ENCODE data around the gene ITPKB.

Gene ITPKB

GRCh38 chr1:226738421-226738994 lies 574 bp downstream of the ITPKB start:
- peak; percentile 41 for ATAC-seq
- H3K27me3 Mint-ChIP-seq = no peaks in the 10 kb centered on the region
- H3K27ac Mint-ChIP-seq = peak overlapping the region; percentile 84 to 96
- H3K4me3 Mint-ChIP-seq = peak overlapping the region; percentile 78 to 91
- peak; percentile 54 to 59 for DNase-seq
- peaks cover 0 to 2% of the 10 kb centered on the region in 2 donors for H3K9me3 Mint-ChIP-seq
- H3K4me1 Mint-ChIP-seq = peaks cover 32% of the 10 kb centered on the region

DNA sequence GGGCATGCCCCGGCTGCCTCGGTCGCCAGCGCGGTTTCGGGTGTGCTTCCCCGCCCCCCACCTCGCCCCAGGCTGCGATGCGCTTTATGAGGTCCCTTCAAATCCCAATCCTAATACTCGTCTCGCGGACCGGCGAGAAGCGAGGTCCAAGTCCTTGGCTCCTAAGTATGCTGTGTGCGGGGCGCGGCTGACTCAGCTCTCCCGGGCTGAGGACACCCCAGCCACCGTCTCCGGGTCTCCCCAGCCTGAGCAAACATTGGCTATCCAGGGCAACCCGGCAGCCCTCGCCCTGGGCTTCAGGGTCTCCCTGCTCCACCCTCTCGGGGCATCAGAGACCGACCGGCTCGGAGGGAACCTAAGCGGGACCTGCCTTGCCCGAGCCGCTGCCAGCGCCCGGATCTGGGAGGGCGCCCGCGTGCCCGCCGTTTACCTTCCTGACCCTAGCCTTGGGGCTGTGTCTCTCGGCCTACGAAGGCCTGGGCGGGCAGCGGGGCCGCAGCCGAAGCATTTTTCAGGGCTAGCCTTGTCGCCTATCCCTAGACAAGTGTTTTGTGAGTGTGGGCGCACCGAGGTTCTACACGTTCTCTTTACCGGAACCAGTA lies 1.2 kb downstream of the ITPKB start:
- peaks cover 32% of the 10 kb centered on the region for H3K4me1 Mint-ChIP-seq
- DNase-seq (peak; percentile 61 to 64), ATAC-seq (peak; percentile 50)
- H3K27me3 Mint-ChIP-seq = no peaks in the 10 kb centered on the region
- H3K4me3 Mint-ChIP-seq = peak overlapping the region; percentile 78 to 91
- H3K9me3 Mint-ChIP-seq = no peaks in the 10 kb centered on the region
- peak overlapping the region; percentile 84 to 85 for H3K27ac Mint-ChIP-seq

- H3K27ac Mint-ChIP-seq = peak overlapping the region; percentile 61 to 96
- DNase-seq = peak; percentile 72 to 77
- no peaks in the 10 kb centered on the region for H3K9me3 Mint-ChIP-seq
Measured at GRCh38 chr1:226736908-226737818, 1.9 kb downstream of the ITPKB start.

GRCh38 chr1:226736001-226736907 lies 2.8 kb downstream of the ITPKB start:
- ATAC-seq (peak; percentile 18), DNase-seq (peak in 1 of 2 donors; percentile 53)
- Mint-ChIP-seq H3K4me3 (peak overlapping the region; percentile 78 to 91), H3K9me3 (no peaks in the 10 kb centered on the region), H3K27ac (peak overlapping the region; percentile 80 to 96), H3K27me3 (no peaks in the 10 kb centered on the region), H3K4me1 (peaks cover 41% of the 10 kb centered on the region)

More at GRCh38 chr1:226736908-226737818, 1.9 kb downstream of the ITPKB start:
- Mint-ChIP-seq H3K27me3 (no peaks in the 10 kb centered on the region), H3K4me1 (peaks cover 33% of the 10 kb centered on the region), H3K4me3 (peak overlapping the region; percentile 78 to 91)
- ATAC-seq = peak; percentile 74

GRCh38 chr1:226735576-226735975 lies 3.5 kb downstream of the ITPKB start:
- H3K4me1 Mint-ChIP-seq = peaks cover 43% of the 10 kb centered on the region
- ATAC-seq (no peak), DNase-seq (no peak)
- H3K27me3 Mint-ChIP-seq = no peaks in the 10 kb centered on the region
- H3K27ac Mint-ChIP-seq = peak overlapping the region in 1 of 2 donors; percentile 83
- peak overlapping the region; percentile 78 to 91 for H3K4me3 Mint-ChIP-seq
- no peaks in the 10 kb centered on the region for H3K9me3 Mint-ChIP-seq

DNA sequence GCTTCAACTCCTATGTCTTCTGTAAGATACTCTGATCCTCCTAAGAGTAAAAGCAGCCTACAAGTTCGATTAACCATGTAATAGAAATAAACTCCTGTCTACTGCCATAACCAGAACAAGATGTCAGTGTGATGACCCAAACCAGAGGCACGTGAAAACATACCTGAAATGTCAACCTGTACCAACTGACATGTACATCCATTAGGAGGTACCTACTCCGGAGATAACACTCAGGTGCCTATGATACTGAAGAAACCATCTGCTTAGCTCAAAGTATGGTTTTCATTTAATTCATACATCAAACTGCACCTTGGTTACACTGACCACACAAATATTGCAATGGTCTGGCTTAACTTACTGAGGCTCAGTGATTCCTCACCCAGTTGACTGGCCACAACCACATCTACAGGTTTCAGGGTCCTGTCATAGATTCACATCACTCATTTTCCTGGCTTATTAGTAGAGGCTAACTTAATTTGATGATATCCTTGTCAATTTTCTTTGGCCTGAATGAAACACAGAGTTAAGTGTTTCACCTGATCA lies 4.4 kb downstream of the ITPKB start:
- peak; percentile 10 for ATAC-seq
- Mint-ChIP-seq H3K9me3 (no peaks in the 10 kb centered on the region), H3K27ac (peak overlapping the region in 1 of 2 donors; percentile 75), H3K4me1 (peaks cover 44% of the 10 kb centered on the region), H3K27me3 (no peaks in the 10 kb centered on the region), H3K4me3 (peak overlapping the region; percentile 78 to 91)
- DNase-seq = no peak

DNA sequence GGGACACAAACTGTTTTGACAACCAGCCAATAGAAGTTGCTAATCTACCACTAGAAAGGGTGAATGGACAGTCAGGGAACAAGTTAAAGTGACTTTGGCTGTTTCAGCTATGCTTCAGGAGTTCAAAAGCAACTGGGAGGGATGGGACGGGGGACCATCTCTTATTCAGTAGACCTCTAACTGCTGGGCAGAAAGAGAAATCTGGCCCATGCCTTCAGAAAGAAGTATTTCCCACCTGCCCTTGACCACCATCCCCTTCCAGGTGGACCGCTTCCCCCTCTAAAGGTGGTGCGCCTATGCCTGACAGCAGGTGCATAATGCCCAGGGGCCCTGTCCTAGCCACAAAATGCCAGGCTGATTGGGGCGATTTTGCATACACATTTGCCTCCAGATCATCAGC lies 5.2 kb downstream of the ITPKB start:
- Mint-ChIP-seq H3K4me1 (peaks cover 50% of the 10 kb centered on the region), H3K4me3 (peak overlapping the region; percentile 78 to 91), H3K27ac (peak overlapping the region in 1 of 2 donors; percentile 69), H3K9me3 (no peaks in the 10 kb centered on the region), H3K27me3 (no peaks in the 10 kb centered on the region)
- no peak for DNase-seq
- no peak for ATAC-seq

DNA sequence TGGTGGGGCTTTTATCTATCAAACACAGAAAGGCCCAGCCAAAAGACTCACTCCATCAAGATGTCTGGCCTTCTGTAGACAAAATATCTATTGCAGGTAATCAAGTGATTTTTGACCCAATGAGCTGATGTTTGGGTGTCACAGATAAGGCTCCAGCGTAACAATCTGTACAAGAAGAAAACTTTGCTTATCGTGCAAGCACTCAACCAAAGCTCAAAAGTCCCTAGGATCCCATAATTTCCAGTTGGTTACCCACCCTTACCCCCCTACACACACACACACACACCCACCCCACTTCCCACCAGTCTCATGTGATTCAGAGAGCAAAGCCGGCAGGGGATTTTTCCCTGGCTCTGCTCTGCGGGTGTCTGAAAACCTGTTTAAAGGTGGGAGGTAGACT lies 5.8 kb downstream of the ITPKB start:
- H3K4me3 Mint-ChIP-seq = peak overlapping the region; percentile 78 to 91
- no peaks in the 10 kb centered on the region for H3K9me3 Mint-ChIP-seq
- H3K4me1 Mint-ChIP-seq = peaks cover 55% of the 10 kb centered on the region
- peak overlapping the region in 1 of 2 donors; percentile 69 for H3K27ac Mint-ChIP-seq
- DNase-seq = no peak
- no peaks in the 10 kb centered on the region for H3K27me3 Mint-ChIP-seq
- ATAC-seq = no peak

DNA sequence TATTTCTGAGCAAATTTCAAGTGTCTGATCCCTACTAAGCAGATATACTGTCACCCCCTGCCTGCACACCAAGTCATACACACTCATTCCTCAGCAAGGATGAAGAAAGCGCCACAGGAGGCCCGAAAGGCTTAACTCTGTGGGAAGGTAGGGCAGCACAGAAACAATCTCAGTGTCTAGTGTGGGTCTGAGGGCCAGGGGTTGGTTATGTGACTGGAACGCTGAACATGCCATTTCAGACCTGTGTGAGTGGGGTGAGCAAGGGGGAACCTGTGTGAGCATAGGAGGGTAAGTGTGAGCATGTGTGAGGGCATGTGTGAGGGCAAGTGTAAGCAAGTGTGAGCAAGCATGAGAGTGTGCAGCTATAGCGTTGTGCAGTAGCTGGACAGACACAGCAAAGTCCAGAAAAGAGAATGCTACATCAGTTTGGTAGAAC lies 6.2 kb downstream of the ITPKB start:
- DNase-seq (no peak), ATAC-seq (no peak)
- Mint-ChIP-seq H3K4me1 (peaks cover 60% of the 10 kb centered on the region), H3K4me3 (peak overlapping the region; percentile 78 to 91), H3K9me3 (no peaks in the 10 kb centered on the region), H3K27ac (peak overlapping the region; percentile 5 to 47), H3K27me3 (no peaks in the 10 kb centered on the region)

- H3K9me3 Mint-ChIP-seq = no peaks in the 10 kb centered on the region
- peak overlapping the region; percentile 72 to 93 for H3K27ac Mint-ChIP-seq
- no peaks in the 10 kb centered on the region for H3K27me3 Mint-ChIP-seq
- no peak for DNase-seq
- H3K4me3 Mint-ChIP-seq = peak overlapping the region; percentile 91 to 94
- H3K4me1 Mint-ChIP-seq = peaks cover 72% of the 10 kb centered on the region
- peak; percentile 35 for ATAC-seq
Measured at GRCh38 chr1:226731257-226731893, 7.7 kb downstream of the ITPKB start.

- peak overlapping the region; percentile 91 to 94 for H3K4me3 Mint-ChIP-seq
- H3K27ac Mint-ChIP-seq = peak overlapping the region; percentile 58 to 81
- no peaks in the 10 kb centered on the region for H3K27me3 Mint-ChIP-seq
- DNase-seq (no peak), ATAC-seq (no peak)
- H3K4me1 Mint-ChIP-seq = peaks cover 72% of the 10 kb centered on the region
- no peaks in the 10 kb centered on the region for H3K9me3 Mint-ChIP-seq
Measured at GRCh38 chr1:226730836-226731235, 8.2 kb downstream of the ITPKB start.

DNA sequence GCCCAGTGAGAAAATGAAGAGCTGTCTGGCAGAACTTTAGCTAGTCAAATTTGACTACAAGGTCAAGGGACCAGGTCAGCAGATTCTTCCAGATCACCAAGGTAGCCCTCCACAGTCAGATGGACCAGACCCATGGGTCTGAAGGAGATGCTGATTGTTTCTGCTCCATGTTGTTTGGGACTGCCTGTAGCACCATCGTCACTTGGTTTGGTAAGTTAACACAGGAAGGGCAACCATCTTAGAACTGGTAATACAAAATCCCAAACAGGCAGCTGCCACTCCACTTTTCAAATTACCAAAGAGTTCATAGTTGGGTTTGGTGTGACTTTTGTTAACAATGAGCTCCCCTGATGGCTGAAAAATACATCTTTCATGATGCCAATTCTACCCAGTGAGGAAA lies 9.0 kb downstream of the ITPKB start:
- ATAC-seq (no peak), DNase-seq (no peak)
- peak overlapping the region; percentile 91 to 94 for H3K4me3 Mint-ChIP-seq
- H3K9me3 Mint-ChIP-seq = no peaks in the 10 kb centered on the region
- peaks cover 72% of the 10 kb centered on the region for H3K4me1 Mint-ChIP-seq
- no peaks in the 10 kb centered on the region for H3K27me3 Mint-ChIP-seq
- peak overlapping the region; percentile 58 to 83 for H3K27ac Mint-ChIP-seq

DNA sequence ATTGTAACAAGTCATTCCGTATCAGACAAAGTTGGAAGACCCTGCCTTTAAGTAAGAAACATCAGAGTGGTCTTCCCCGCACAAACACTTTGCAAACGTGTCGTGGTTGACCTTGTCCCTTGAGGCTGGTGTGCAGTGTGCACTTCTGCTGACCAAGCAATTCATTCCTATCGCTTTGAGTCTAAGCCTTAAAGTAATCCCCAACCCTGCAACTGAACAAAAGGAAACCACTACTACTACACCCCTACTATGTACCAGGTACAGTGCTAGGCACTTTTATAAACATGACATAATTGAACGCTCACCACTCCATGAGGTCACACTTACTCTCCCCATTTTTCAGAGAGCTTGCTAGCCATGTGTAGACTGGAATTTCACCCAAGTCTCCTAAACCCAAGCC lies 10.6 kb downstream of the ITPKB start:
- Mint-ChIP-seq H3K9me3 (no peaks in the 10 kb centered on the region), H3K4me3 (peak overlapping the region; percentile 91 to 94), H3K4me1 (peaks cover 88% of the 10 kb centered on the region), H3K27me3 (no peaks in the 10 kb centered on the region), H3K27ac (peak overlapping the region; percentile 50 to 76)
- DNase-seq (no peak), ATAC-seq (no peak)

- H3K9me3 Mint-ChIP-seq = no peaks in the 10 kb centered on the region
- H3K27ac Mint-ChIP-seq = peak overlapping the region; percentile 98 to 99
- ATAC-seq (no peak), DNase-seq (no peak)
- H3K4me1 Mint-ChIP-seq = peaks cover 100% of the 10 kb centered on the region
- no peaks in the 10 kb centered on the region for H3K27me3 Mint-ChIP-seq
- H3K4me3 Mint-ChIP-seq = peak overlapping the region; percentile 81 to 91
Measured at GRCh38 chr1:226725897-226726267, 13.2 kb downstream of the ITPKB start.

All from stimulated activated naive CD8-positive, alpha-beta T cell treated with anti-CD3 and anti-CD28 coated beads, Interleukin-15, amount 100 ng/mL, for 72 hours (primary cell).